ENCODE data around the gene SLIT3.

The SLIT3 gene

DNA sequence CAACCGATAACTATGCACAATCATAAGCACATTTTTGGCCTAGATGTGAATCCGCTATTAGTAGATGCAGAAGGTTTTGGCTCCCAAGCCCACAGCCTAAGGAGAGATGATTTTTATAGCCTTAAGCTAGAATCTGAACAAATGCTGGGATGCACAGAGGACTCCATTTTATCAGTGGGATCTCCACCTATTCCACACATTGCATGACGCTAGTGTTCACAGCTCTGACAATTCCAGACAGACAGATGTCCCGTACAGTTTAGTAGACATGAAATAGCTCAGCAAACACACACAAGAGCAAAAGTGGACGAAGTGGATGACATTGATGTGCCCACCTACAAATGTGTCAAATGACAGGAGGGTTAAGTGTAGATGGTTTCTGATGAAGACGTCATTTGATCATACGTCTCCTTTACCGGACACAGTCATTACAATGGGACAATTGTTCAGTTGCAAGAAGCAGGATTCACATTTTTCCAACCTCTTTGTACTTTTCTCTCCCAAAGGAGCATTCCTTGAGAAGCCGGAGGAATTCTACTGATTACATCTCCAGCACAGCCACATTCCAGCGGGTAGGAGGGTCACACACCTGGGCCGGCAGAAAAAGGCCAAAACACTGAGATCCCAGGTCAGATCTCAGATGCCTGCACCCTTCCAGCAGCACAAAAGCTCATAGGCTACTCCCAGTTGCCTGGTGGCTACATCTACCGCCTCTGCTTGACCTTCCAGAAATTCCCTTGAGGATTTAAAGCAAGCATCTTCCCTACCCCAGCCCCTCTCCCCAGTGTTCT lies 202.4 kb downstream of the SLIT3 start:
- no peak for DNase-seq

GRCh38 chr5:169097374-169098326 lies 203.3 kb downstream of the SLIT3 start:
- no peak for DNase-seq

DNA sequence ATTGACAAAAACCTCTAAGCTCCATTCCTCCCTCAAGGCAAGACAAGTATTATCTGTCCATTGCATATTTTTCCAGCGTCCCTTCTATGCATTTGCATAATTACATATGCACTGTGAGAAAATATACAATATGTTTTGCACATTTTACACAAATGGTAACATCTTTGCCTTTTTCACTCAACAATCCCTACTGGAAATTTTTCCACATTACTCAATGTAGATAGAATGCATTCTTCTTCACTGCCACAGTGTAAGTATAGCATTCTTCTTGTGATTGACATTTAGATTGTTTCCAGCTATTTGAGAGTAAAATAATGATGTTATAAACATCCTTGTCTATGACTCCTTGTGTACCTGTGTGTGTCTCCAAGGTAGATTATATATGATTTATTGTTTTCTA lies 205.0 kb downstream of the SLIT3 start:
- no peak for DNase-seq

GRCh38 chr5:169095410-169095960 lies 205.5 kb downstream of the SLIT3 start:
- DNase-seq = no peak

DNA sequence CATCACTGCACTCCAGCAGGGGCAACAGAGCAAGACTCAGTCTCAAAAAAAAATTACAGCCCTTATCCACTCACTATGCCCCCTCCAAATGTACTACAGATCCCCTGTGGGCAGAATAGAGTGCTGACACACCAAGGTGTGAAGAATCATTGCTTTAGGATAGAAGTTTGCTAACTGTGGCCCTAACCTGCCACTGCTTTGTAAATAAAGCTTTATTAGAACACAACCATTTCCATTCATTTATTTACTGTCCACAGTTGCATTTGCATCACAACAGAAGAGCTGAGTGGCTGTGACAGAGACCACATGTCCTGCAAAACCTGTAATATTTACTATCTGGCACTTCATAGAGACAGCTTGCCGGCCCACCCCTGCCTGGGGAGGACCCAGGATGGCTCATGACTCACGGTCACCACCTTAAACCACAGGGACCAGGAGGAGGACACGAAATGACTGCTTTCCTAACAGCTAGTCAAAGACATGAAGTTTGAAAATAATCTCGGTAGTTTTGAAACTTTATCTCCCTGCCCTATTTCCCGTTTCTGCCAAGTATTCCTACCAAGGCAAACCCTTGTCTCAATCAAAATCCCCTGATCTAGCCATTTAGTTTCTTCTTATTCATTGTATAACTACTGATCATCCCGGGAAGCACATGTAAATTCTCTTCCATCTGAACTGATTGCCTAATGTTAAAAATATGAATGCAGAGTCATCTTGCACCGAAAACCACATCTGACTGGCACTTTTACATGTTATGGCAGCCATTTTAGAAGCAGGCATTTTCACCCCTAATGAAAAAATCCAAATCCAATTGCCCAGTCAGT lies 206.1 kb downstream of the SLIT3 start:
- no peak for DNase-seq

DNA sequence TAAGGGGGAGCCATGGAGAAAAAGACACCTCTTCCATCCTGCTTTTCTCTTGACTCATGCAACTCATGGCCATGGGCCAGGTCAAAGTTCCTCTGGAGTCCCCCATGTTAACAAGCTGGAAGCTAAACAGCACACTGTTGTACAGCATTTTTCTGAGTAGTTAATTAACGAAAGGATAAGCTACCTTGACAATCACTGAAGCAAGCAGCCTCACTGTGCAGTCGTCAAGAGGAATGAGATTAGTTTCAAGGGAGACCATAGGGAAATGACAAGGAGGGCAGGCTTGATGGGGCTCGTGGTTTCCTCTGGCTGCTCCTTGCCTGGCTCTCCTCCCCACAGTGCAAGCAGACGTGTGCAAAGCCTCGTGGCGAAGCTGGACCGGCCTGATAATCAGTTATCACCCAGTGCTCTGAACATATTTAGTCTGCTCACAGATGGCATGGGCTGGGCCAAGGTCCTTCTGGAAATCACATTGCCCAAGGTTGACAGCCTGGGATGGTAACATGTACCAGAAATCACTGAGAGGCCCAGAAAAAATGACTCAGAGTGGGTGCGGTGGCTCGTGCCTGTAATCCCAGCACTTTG lies 209.5 kb downstream of the SLIT3 start:
- DNase-seq = no peak

- no peak for DNase-seq
These were observed 211.6 kb downstream of the SLIT3 start for GRCh38 chr5:169089343-169089742.

DNA sequence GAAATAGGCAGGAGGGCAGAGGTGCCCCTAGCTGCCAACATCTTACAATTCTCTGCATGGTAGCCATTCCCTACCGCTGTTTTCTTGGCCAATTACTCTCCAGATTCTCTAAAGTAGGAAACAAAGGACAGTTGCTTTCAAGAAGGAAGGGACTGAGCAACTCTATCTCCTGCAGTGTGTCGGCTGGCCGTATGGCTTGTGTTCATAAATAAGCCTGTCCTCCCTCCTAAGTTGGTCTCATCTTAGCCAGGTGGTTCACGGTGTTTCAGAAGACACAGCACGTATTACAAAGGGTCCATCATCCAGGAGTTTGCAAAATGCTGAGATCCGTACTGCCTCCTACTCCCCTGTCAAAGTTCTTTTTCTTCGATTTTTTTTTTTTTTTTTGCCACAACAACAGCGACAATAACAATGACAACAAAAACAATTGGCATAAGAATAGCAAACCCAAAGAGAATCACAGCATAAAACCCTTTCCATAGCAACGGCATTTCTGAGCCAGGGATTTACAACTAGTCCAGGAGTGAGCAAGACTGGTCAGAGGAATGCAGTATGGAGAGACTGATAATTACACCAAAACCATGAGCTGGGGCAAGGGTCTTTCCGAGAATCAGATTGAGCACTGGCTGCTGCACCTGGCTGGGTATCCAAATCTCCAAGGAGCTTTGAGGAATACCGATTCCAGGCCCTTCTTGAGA lies 212.8 kb downstream of the SLIT3 start:
- no peak for DNase-seq

DNA sequence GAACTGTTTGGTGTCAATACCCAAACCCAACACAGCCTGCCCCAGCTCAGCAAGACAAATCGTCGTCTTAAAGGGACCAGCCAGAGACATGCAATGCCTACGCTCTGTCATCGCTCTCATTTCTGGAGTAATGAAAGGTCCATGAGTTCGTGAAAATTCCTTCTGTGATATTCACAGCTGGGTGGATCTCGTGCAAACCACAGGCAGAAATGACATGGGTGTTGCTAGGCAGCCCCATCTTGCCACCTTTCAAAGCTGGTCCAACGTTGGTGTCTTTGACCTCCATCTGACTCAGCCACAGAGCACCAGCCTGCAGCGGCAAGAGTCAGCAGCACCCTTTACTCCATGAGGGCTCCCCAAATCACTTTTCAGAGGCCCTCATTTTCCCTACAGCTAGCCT lies 215.3 kb downstream of the SLIT3 start:
- DNase-seq = no peak

- no peak for DNase-seq
These were observed 215.7 kb downstream of the SLIT3 start for GRCh38 chr5:169085212-169085611.

DNA sequence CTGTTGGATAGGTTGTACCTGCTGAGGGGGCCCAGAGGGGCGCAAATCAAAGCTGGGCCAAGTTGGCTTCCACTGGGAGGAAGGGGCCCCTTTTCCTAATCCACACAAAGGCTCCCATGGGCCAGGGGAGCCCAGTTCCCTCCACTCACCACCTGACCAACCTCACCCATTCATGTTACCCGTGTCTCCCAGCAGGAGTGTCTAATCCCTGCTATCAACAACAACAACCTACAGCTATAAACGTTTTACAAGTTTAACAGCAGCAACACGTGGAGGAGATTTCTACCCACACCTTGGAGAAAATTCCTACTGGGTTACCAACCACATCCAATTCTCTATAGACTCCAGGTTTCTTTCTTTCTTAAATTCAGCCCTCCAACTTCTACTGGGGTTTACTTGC lies 216.2 kb downstream of the SLIT3 start:
- DNase-seq = no peak

GRCh38 chr5:169083394-169084018 lies 217.4 kb downstream of the SLIT3 start:
- DNase-seq = no peak

- DNase-seq = no peak
These were observed 219.8 kb downstream of the SLIT3 start for GRCh38 chr5:169081000-169081724.

DNA sequence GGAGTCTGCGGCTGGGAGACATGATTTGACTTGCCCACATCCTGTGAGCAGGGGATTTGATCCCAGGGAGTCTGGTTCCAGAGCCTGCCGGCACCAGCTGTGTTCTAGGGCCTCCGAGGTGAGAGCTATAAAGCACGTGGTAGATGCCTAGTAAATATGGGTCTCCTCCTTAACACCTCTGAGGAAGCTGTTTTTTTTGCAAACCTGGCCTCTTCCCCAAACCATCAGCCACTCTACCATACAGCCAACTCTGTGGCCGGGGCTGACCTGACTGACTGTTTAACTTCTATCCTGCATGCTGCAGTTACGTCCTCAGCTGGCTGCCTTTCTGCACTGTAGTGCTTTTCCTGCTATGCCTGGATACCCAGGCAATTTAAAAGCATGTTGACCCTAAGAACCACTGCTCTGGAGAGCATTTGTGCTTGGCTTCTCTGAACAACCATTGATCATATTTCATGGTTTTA lies 220.5 kb downstream of the SLIT3 start:
- DNase-seq = no peak

GRCh38 chr5:169079697-169080096 lies 221.2 kb downstream of the SLIT3 start:
- DNase-seq = no peak

DNA sequence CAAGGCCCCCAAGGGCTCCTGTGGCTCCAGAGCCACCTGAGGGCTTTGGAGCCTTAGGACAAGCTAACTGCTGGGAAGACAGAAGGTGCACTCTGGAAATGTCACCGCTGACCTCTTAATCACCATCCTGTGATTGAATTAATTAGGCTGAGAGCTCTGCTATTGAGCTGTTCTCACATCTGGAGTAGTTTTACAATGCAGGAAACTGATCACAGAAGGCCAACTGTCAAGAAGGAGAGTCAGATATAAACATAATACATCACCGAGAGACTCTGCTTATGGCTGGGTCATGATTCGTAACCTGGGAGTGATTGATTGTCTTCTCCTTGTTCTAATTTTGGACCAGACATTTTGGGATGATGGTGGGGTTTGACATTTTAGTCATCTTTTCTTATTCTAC lies 226.1 kb downstream of the SLIT3 start:
- DNase-seq = no peak

- no peak for DNase-seq
These were observed 228.7 kb downstream of the SLIT3 start for GRCh38 chr5:169072233-169072632.

GRCh38 chr5:169070413-169070812 lies 230.5 kb downstream of the SLIT3 start:
- no peak for DNase-seq

DNA sequence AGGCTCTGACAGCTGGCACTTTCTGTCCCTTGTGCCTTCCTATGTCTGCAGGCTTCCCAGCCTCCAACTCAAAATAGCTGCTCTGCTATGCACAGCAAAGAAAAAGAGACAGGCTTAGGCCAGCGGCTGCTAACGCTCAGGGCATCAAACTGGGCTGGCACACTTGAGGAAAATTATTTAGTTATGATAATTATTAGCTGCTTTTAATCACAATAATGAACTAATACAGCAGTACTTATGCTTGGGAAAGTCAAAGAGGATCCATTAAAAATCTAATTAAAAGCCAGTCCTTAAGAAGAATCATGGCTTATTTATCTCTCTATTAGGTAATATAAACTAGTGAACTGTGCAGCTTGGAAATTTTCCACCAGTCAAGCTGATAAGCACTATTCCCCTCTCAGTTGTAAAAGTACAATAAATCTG lies 233.2 kb downstream of the SLIT3 start:
- DNase-seq = no peak

DNA sequence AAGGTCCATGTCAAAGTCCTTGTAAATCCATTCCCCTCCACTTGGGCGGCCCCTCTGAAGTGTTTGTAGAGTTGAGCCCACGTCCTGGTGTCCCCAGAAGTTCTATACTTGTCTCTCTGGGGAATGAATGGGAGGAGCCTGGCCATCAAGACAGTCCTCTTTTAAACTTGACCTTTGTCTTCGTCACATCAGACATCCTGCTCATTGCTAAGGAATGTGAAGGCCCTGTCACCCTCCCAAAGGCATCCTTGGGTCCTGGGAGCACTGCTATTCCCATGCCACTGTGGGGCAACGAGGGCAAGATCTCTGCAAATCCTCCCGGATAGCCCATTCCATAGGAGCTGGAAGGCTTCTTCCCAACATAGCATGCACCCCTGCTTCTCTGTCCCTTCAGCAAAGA lies 235.5 kb downstream of the SLIT3 start:
- DNase-seq = no peak

All from NCI-H1694 treated with DMSO at 0.1 percent for 48 hours (cell line).